Measurements from ENCODE around the gene NME1.
"Not testable (repeated sequence)": the region's sequence is repeated elsewhere in the genome, so short reads cannot be mapped to it uniquely, and the experiment has no call there.

The NME1 gene

GRCh38 chr17:51144266-51145022 is 8.9 kb upstream of the NME1 start:
- DNase-seq (no peak), ATAC-seq (no peak)

DNA sequence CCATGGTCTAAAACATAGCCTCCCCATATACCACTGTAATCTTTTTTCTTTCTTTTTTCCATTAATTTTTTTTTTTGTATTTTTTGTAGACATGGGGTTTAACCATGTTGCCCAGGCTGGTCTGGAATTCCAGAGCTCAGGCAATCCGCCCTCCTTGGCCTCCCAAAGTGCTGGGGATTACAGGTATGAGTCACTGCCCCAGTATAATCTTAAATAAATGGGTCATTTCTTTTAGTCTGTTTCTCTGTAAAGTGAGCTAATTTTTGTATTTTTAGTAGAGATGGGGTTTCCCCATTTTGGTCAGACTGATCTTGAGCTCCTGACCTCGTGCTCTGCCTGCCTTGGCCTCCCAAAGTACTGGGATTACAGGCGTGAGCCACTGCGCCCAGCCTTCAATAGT is 5.7 kb upstream of the NME1 start:
- ATAC-seq: peak; percentile 52
- DNase-seq: no peak

- DNase-seq (no peak), ATAC-seq (no peak)
Measured at GRCh38 chr17:51149163-51149562, 4.2 kb upstream of the NME1 start.

- ATAC-seq: no peak
- DNase-seq: no peak
Measured at GRCh38 chr17:51150932-51151331, 2.4 kb upstream of the NME1 start.

DNA sequence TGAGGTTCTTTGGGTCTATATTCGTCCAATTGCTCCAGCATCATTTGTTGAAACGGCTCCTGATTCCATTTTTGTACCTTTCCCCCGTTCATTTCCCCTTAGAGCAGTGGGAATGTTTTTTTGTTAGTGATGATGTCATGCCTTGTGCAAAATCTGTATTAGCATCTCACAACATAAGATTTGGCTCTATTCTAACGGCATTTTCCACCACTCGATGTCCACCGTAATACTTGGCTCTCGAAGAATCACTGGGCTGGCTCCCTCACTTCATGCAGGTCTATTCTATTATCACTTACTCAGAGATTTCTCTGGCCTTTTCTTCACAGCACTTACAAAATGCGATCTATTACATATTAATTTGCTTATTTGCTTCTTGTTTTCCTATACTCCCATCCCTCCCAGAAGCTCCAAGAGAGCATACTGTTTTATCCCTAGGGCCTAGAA is 571 bp upstream of the NME1 start:
- DNase-seq (no peak), ATAC-seq (no peak)

DNA sequence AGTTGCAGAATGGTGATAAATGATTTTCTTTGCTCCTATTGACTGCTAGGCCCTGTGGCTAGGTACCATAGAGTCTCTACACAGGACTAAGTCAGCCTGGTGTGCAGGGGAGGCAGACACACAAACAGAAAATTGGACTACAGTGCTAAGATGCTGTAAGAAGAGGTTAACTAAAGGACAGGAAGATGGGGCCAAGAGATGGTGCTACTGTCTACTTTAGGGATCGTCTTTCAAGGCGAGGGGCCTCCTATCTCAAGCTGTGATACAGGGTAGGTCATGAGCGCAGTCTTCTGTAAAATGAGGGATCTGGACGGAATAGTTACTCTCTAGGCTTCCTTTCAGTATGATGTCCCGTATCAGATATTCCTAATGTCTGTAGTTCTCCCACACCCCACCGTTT is 817 bp downstream of the NME1 start:
- no peak for DNase-seq
- ATAC-seq: no peak

GRCh38 chr17:51155416-51155815 is 2.1 kb downstream of the NME1 start:
- no peak for DNase-seq
- ATAC-seq: no peak

- DNase-seq: no peak
Measured at GRCh38 chr17:51159604-51160003, 6.2 kb downstream of the NME1 start.

GRCh38 chr17:51161541-51161940 is 8.2 kb downstream of the NME1 start:
- no peak for ATAC-seq
- no peak for DNase-seq

More at GRCh38 chr17:51159604-51160003, 6.2 kb downstream of the NME1 start:
- no peak for ATAC-seq

DNA sequence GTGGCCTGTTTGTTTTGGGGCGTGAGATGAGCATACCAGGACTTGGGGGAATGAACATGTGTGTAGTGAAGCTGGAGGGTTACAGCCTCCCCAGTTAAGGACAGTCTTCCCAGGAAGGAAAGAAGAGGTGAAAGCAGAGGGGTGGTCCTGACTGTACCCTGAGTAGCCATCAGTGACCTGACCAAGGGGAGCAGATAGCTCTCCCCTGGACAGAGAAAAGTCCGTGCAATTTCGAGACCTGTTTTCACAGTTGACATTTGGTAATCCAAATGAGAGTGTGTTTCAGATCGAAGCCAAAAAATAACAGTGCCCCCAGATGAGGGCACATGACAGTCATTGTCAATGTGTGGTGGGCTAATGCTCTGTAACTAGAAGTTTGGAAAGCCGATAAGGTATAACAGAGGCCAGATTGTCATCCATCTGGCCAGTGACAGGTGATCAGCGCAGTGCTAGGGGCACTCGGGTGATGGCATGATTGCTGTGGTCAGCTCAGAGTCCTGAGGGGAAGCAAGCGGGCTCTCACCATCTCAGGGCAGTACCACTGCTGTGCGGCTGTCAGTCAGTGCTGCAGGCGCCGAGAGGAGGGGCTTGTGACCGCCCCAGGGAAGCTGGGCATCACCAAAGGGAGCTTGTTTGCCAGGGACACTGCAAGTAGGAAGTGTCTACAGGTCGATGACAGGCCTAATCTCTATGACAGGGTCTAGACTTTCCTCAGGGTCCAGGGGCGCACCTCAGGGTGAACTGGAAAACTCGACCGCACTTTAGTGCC is 11.7 kb downstream of the NME1 start:
- ATAC-seq (no peak), DNase-seq (peak; percentile 16)

DNA sequence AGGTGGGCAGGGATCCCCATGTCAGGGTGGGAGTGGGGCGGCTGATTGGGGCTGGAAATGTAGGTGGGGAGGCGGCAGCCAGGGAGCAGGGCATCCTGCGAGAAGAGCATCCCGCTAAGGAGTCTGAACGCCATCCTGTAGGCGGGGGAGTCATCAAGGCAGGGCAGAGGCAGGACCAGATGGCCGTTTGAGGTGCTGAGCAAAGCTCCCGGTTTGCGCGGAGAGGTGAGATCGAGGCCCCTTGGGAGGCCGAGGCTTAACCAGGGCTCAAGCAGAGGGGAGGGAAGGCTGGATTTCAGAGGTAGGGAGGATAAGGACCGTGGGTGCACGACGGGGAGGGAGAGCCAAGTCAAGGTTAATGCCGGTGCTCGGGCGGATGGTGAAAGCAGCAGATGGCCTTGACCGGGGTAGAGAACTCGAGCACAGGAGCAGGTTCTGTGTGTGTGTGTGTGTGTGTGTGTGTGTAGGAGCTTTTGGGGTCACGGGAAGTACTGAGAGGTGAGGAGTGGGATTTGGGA is 12.4 kb downstream of the NME1 start:
- DNase-seq: peak; percentile 41
- peak; percentile 41 for ATAC-seq

- peak; percentile 86 for DNase-seq
Measured at GRCh38 chr17:51166198-51166986, 13.0 kb downstream of the NME1 start, which contains the start of gene NME2. TSS of gene NME2 (plus strand) at chr17:51166411. CDS start at chr17:51166831, 420 bp downstream.

DNA sequence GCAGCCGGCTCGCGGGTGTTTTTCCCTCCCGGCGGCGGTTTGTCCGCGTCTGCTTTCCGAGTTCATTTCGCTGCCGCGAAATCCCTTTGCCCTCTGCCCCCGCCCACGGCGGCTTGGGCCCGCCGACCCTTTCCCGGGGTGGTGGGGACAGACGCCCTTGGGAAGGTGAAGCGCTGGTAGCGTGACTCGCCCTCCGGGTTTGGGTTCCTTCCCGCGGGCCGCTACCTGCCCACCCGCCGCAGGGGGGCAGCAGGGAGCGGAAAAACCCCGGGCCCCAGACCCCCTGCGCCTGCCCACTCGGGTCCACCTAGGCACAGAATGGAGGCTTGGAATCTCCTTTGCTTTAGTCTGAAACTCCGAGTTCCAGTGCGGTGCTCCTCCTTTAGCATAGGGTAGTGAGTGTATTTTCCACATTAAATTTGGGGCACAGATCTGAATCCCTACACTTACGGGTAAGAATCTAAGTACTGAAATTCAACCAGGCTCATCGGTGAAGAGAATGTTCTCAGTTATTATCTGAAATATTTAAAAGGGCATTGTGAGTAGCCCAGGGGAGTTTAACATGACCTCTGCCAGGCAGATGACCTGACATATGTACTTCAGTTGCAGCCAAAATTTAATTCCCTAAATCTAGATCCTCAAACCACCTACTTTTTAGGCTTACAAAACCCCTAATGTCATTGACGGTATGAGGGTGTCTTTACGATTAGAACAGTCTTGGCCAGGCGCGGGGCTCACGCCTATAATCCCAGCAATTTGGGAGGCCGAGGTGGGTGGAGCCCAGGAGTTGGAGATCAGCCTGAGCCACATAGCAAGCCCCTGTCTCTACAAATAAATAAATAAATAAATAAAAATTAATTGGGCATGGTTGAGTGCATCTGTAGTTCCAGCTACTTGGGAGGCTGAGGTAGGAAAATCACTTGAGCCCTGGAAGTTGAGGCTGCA is 13.9 kb downstream of the NME1 start:
- DNase-seq (peak; percentile 85), ATAC-seq (peak; percentile 55)

More at GRCh38 chr17:51166198-51166986, 13.0 kb downstream of the NME1 start, which contains the start of gene NME2:
- peak; percentile 88 for ATAC-seq

- no peak for ATAC-seq
- no peak for DNase-seq
Measured at GRCh38 chr17:51169340-51169739, 16.0 kb downstream of the NME1 start.

DNA sequence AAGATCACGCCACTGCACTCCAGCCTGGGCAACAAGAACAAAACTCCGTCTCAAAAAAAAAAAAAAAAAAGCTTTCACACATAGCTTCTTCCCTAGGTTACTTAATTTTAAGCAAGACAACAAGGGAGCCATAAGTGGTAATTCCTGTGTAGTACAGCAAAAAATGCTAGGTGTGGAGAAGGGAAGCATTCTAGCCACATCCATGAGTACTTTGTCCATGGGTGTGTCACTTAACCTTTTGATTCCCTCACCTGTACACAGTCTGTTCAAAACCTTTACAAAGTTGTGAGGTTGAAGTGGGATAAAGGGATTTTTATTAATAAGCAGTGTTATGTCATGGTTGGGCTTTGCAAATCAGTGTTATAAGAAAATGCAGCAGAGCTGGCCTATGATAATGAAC is 17.4 kb downstream of the NME1 start:
- DNase-seq (no peak), ATAC-seq (no peak)

GRCh38 chr17:51172030-51172429 is 18.7 kb downstream of the NME1 start:
- ATAC-seq, DNase-seq: not testable (repeated sequence)

GRCh38 chr17:51180486-51180885 is 27.1 kb downstream of the NME1 start:
- no peak for ATAC-seq
- no peak for DNase-seq

GRCh38 chr17:51184124-51184523 is 30.8 kb downstream of the NME1 start:
- DNase-seq (no peak), ATAC-seq (no peak)

- no peak for DNase-seq
- no peak for ATAC-seq
Measured at GRCh38 chr17:51185763-51186332, 32.5 kb downstream of the NME1 start.

- DNase-seq: no peak
- no peak for ATAC-seq
Measured at GRCh38 chr17:51188271-51188833, 35.0 kb downstream of the NME1 start.

Data from stimulated activated naive CD8-positive, alpha-beta T cell treated with anti-CD3 and anti-CD28 coated beads, Interleukin-15, Interleukin-2, amounts not matched to agents 100 U/mL and 50 U/mL, for 24 hours (primary cell).